ENCODE measurements around the gene ZNF683.

GRCh38 chr1:26387447-26387846 is 14.9 kb upstream of the ZNF683 start:
- TF ChIP-seq CTCF (IDR thresholded peaks at IDR 0.05; ENCODE audit: insufficient read depth, low read length) = no peak
- no peak for TF ChIP-seq POLR2AphosphoS5 (IDR thresholded peaks at IDR 0.05; ENCODE audit: low read depth)
- no peak for TF ChIP-seq GABPA (IDR thresholded peaks at IDR 0.05; ENCODE audit: low read depth)
